Uterus (tissue), 4 donors: ENCODE data around the gene SCAMP4. TPM values are rescaled to one million over a fixed set of nuclear protein-coding genes. Genes with fewer than 3 reads are reported as not detected.

Experiments
- DNase-seq, 2 donors: peaks; one replicate each; pipeline ENCODE4 v3.0.0-alpha.2; 2019 to 2020
- H3K27ac ChIP-seq, 2 donors: fragments of 200-600 bp; sonication (generic); 1 replicate in 1 of 2; 2 replicates in 1 of 2; pipeline ENCODE4 v1.5.1; 2016 to 2018
- H3K27me3 ChIP-seq, 2 donors: fragments of 200-600 bp; sonication (generic); one replicate each; pipeline ENCODE4 v1.5.1; 2018 to 2019; ENCODE audit warnings: control low read depth in 1 of 2
- H3K36me3 ChIP-seq, 2 donors: fragments of 200-600 bp; sonication (generic); one replicate each; pipeline ENCODE4 v1.5.1; 2019; ENCODE audit warnings: control low read depth in 1 of 2
- H3K4me1 ChIP-seq, 2 donors: fragments of 200-600 bp; sonication (generic); one replicate each; pipeline ENCODE4 v1.5.1; 2018 to 2019; ENCODE audit warnings: control low read depth in 1 of 2
- H3K4me3 ChIP-seq, 2 donors: fragments of 200-600 bp; sonication (generic); 1 replicate in 1 of 2; 2 replicates in 1 of 2; pipeline ENCODE4 v1.5.1; 2018 to 2019; ENCODE audit warnings: mild to moderate bottlenecking in 1 of 2
- H3K9me3 ChIP-seq, 2 donors: fragments of 200-600 bp; sonication (generic); one replicate each; pipeline ENCODE4 v1.5.1; 2019; ENCODE audit warnings: control low read depth in 1 of 2
- CTCF ChIP-seq, 4 experiments: fragments of 200-600 bp in 2 of 4; fragments of 450-650 bp in 2 of 4; sonication (generic) in 2 of 4; IDR thresholded peaks; one replicate each; pipeline ENCODE4 v1.5.1; 2016 to 2019; ENCODE audit warnings: antibody characterized with exemption in 4 of 4, mild to moderate bottlenecking in 2 of 4, moderate library complexity in 1 of 4
- POLR2A ChIP-seq, 2 donors: fragments of 450-650 bp; IDR thresholded peaks; one replicate each; pipeline ENCODE4 v1.6.1; 2016; ENCODE audit warnings: antibody characterized with exemption in 2 of 2, mild to moderate bottlenecking in 1 of 2, moderate library complexity in 1 of 2
- intact Hi-C: fragments of 100-400 bp; cut with DNase I; formaldehyde crosslinking; loops from one replicate; pipeline ENCODE4 v1.15.1; 2023; ENCODE audit warnings: low total_unique reads
- total RNA-seq, 4 donors: library from RNA; depleted of rRNA in 3 of 4; stranded (reverse); fragments of >200 nt in 3 of 4; gene quantifications; one replicate each; pipeline versions ENCODE4 v1.1.0 to v1.2.4, GENCODE V29; 2014 to 2023
- donor health status: DM: yes; HTN: yes; CAD: no.

Gene SCAMP4
- total RNA-seq, 4 donors from 2014 or later, result 9.5 to 68.9 (median 28.0) TPM

GRCh38 chr19:1860821-1861598 lies 44.2 kb upstream of the SCAMP4 start:
- DNase-seq, result no peak
- TF ChIP-seq CTCF (IDR thresholded peaks at IDR 0.05) (no peak), POLR2A (IDR thresholded peaks at IDR 0.05) (no peak)
- no peaks in the 10 kb centered on the region for H3K36me3 ChIP-seq
- H3K27ac ChIP-seq, result peak overlapping the region; percentile 7 to 27
- H3K27me3 ChIP-seq, result no peaks in the 10 kb centered on the region
- intact Hi-C loops, result no loop called here
- peaks cover 0 to 39% of the 10 kb centered on the region in 2 donors for H3K4me1 ChIP-seq
- H3K4me3 ChIP-seq, result no peak overlapping the region
- no peaks in the 10 kb centered on the region for H3K9me3 ChIP-seq

GRCh38 chr19:1861599-1862031 lies 43.6 kb upstream of the SCAMP4 start:
- no peak for TF ChIP-seq CTCF (IDR thresholded peaks at IDR 0.05)
- no peak for TF ChIP-seq POLR2A (IDR thresholded peaks at IDR 0.05)
- no peak for DNase-seq
- no peaks in the 10 kb centered on the region for H3K9me3 ChIP-seq
- H3K27ac ChIP-seq, result peak overlapping the region; percentile 27 to 83
- H3K36me3 ChIP-seq, result no peaks in the 10 kb centered on the region
- H3K4me3 ChIP-seq, result peak overlapping the region; percentile 50 to 68
- no peaks in the 10 kb centered on the region for H3K27me3 ChIP-seq
- H3K4me1 ChIP-seq, result peaks cover 0 to 34% of the 10 kb centered on the region in 2 donors
- intact Hi-C loops, result no loop called here

- Histone ChIP-seq H3K27me3 (no peaks in the 10 kb centered on the region), H3K4me1 (peaks cover 0 to 30% of the 10 kb centered on the region in 2 donors), H3K9me3 (no peaks in the 10 kb centered on the region), H3K36me3 (no peaks in the 10 kb centered on the region), H3K27ac (peak overlapping the region; percentile 27 to 83), H3K4me3 (peak overlapping the region; percentile 50 to 68)
- intact Hi-C loops, result no loop called here
- TF ChIP-seq CTCF (IDR thresholded peaks at IDR 0.05), result no peak
- no peak for TF ChIP-seq POLR2A (IDR thresholded peaks at IDR 0.05)
- DNase-seq, result no peak
Measured at GRCh38 chr19:1862068-1862423, 43.2 kb upstream of the SCAMP4 start.

- Histone ChIP-seq H3K36me3 (no peaks in the 10 kb centered on the region), H3K27me3 (no peaks in the 10 kb centered on the region), H3K4me3 (peak overlapping the region; percentile 50 to 68), H3K9me3 (no peaks in the 10 kb centered on the region), H3K27ac (peak overlapping the region; percentile 27 to 83), H3K4me1 (peaks cover 0 to 23% of the 10 kb centered on the region in 2 donors)
- DNase-seq, result no peak
- TF ChIP-seq POLR2A (IDR thresholded peaks at IDR 0.05) (no peak), CTCF (IDR thresholded peaks at IDR 0.05) (no peak)
- intact Hi-C loops, result no loop called here
Measured at GRCh38 chr19:1862424-1863327, 42.5 kb upstream of the SCAMP4 start.

GRCh38 chr19:1863328-1863637 lies 41.9 kb upstream of the SCAMP4 start, which contains the start of gene KLF16:
Gene KLF16 (minus strand): TSS chr19:1863579. CDS start chr19:1863497, 82 bp downstream.
- intact Hi-C loops, result no loop called here
- Histone ChIP-seq H3K4me1 (peaks cover 0 to 23% of the 10 kb centered on the region in 2 donors), H3K4me3 (peak within 1 kb of the TSS; percentile 68), H3K9me3 (no peaks in the 10 kb centered on the region), H3K27ac (peak within 1 kb of the TSS; percentile 83 to 84), H3K36me3 (no peaks in the 10 kb centered on the region), H3K27me3 (no peaks in the 10 kb centered on the region)
- peak; percentile 64 to 72 for TF ChIP-seq POLR2A (IDR thresholded peaks at IDR 0.05)
- peak in 1 of 4 experiments; percentile 0 for TF ChIP-seq CTCF (IDR thresholded peaks at IDR 0.05)
- no peak for DNase-seq
